IgD-negative memory B cell (primary cell): ENCODE results near the gene POLE. TPM values are rescaled to one million over a fixed set of nuclear protein-coding genes. Genes with fewer than 3 reads are reported as not detected.

Source experiments
- H3K27ac Mint-ChIP-seq, 3 donors: one replicate each; pipeline ENCODE4 v1.8.0; 2020 to 2022; ENCODE audit warnings: mild to moderate bottlenecking in 3 of 3, mixed read lengths in 3 of 3, moderate library complexity in 1 of 3
- H3K27me3 Mint-ChIP-seq: one replicate; pipeline ENCODE4 v1.8.0; 2021; ENCODE audit warnings: mixed read lengths
- H3K36me3 Mint-ChIP-seq: one replicate; pipeline ENCODE4 v1.8.0; 2020; ENCODE audit warnings: mild to moderate bottlenecking, mixed read lengths
- H3K4me1 Mint-ChIP-seq, 3 donors: one replicate each; pipeline ENCODE4 v1.8.0; 2020 to 2022; ENCODE audit warnings: mixed read lengths in 3 of 3, mild to moderate bottlenecking in 1 of 3
- H3K4me3 Mint-ChIP-seq, 4 donors: one replicate each; pipeline ENCODE4 v1.8.0; 2020 to 2022; ENCODE audit warnings: mild to moderate bottlenecking in 4 of 4, mixed read lengths in 4 of 4, moderate library complexity in 3 of 4
- H3K9me3 Mint-ChIP-seq, 3 donors: one replicate each; pipeline ENCODE4 v1.8.0; 2020 to 2021; ENCODE audit warnings: mixed read lengths in 3 of 3, mild to moderate bottlenecking in 1 of 3
- polyA plus RNA-seq: library from polyadenylated mRNA; unstranded; fragments of 300-500 nt; fragmentation: Illumina TruSeq; gene quantifications from one replicate; pipeline ENCODE4 v1.2.3, GENCODE V29; 2021

Gene POLE
- polyA plus RNA-seq, 1 donor from 2014 or later = 3.4 TPM

DNA sequence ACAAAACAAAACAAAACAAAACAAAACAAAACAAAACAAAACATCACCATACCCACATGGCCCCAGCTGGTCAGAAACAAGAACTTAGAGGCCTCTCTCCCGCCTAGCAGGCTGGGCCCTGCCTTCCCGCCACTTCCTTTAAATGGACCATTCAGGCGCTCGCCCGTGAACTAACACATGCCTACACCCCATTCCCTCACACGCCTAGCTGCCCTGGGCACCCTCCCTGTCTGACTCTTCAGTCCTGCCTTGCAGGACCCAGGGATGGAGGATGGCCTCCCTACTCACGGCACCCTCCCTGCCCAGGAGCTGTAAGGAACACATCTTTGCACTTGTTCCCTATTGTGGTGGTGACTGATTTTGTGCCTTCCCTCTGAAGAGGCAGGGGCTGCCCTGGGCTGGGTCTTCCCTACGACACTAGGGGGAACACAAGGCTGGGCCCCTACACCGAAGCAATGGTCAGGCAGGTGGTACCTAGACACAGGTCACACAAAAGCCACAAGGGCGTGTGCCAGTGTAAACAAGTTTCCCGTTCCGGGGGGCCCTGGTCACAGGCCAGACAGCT is 47.1 kb downstream of the POLE start:
- Mint-ChIP-seq H3K27ac (no peak overlapping the region), H3K4me1 (no peaks in the 10 kb centered on the region), H3K27me3 (no peaks in the 10 kb centered on the region), H3K9me3 (no peaks in the 10 kb centered on the region), H3K4me3 (peak overlapping the region in 1 of 4 donors; percentile 70), H3K36me3 (peaks cover 8% of the 10 kb centered on the region)

DNA sequence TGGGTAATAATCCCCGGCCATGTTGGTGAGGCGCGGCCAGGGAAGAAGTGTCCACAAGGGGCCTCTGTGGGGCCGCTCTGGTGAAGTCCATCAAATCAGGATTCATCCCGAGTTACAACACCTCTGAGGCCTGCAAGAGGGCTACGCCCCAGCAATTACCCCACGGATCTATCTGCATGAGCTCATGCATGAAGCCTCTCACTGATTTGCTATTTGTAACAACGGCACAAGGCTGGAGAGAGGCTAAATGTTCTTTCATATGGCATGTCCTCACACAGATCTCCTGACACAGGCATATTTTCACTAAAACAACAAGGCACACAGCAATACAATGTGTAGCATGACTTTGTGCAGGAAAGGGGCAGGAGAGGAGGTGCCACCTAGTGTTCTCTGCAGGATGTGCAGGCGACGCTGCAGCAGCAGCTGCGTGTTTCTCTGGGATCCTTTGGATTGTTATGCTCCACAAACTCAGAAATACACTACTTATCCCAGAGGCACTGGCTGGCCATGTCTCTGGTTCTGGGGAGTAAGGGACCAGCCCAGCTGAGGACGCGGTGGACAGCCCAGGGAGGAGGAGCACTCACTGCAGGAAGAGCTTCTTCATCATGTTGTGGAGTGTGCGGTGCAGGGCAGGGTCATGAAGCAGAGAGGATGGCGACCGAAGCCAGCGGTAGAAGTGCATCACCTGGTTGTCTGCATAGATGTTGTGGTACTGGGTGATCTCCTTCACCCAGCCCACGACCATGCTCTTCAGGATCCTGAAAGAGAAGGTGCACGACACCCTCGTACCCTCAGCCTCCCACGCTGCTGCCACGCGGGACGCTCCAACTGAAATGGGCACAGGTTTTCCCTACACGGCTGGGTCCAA is 48.4 kb downstream of the POLE start:
- Mint-ChIP-seq H3K27ac (no peak overlapping the region), H3K4me3 (no peak overlapping the region), H3K36me3 (peaks cover 8% of the 10 kb centered on the region), H3K9me3 (no peaks in the 10 kb centered on the region), H3K4me1 (no peaks in the 10 kb centered on the region), H3K27me3 (no peaks in the 10 kb centered on the region)

DNA sequence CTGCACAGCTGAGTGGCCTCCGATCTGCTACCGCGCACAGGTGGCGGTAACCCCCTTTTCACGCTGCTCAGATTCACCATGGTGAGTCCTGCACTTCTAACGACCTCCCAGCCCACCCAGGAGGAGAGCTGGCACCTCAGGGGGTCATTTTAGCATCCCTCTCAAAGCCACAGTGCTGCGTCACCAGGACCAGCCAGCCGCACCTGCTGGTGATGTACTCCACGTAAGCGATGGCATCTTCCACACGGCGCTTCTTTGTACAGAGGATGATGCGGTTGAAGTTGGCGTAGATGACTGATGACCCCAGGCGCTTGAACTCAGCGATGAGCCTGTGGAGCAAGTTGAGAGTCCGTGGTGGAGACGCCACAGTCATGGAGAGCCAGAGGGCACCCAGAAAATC is 49.3 kb downstream of the POLE start:
- Mint-ChIP-seq H3K4me3 (no peak overlapping the region), H3K27ac (no peak overlapping the region), H3K9me3 (no peaks in the 10 kb centered on the region), H3K4me1 (peaks cover 0 to 2% (median 0%) of the 10 kb centered on the region in 3 donors), H3K36me3 (peaks cover 8% of the 10 kb centered on the region), H3K27me3 (no peaks in the 10 kb centered on the region)

DNA sequence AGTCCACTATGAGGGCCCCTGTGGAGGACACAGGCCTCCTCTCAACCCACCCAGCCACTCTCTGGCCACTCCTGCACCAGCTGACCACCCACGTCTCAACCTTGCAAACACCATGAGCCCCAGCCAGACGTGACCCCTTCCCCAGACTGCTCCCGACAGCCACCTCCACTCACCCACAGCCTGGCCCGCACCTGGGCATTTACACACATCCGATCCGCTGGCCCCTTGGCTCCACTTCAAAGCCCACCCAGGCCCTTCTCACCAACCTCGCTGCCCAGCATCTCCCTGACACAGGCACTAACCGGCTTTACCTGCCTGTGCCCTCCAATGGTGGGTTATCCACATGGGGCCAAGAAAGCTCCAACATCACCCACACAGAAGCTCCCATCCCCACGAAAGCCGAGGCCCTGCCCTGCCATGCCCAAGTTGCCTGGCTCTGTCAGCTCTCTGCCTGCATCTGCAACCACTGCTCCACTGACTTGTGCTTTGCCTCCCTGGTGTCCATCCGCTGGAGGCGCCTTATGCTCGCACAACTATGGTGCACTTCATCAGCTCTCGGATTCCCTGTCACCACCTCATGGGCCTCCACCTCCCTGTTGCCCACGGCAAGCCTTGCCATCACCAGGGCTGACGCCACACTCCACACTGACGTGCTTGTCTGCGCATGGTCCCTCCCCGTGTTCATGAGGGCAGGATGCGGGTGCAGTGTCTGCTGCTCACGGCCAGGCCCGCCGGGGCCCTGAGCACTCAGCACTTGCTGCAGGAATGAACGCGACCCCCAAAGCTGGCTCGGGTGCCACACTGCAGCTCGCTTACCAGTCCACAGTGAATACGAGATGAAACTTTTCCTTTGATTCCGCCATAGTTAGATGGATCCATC is 51.8 kb downstream of the POLE start:
- no peaks in the 10 kb centered on the region for H3K27me3 Mint-ChIP-seq
- H3K4me1 Mint-ChIP-seq = peaks cover 0 to 2% (median 0%) of the 10 kb centered on the region in 3 donors
- H3K9me3 Mint-ChIP-seq = no peaks in the 10 kb centered on the region
- H3K27ac Mint-ChIP-seq = no peak overlapping the region
- H3K36me3 Mint-ChIP-seq = peaks cover 8% of the 10 kb centered on the region
- no peak overlapping the region for H3K4me3 Mint-ChIP-seq

DNA sequence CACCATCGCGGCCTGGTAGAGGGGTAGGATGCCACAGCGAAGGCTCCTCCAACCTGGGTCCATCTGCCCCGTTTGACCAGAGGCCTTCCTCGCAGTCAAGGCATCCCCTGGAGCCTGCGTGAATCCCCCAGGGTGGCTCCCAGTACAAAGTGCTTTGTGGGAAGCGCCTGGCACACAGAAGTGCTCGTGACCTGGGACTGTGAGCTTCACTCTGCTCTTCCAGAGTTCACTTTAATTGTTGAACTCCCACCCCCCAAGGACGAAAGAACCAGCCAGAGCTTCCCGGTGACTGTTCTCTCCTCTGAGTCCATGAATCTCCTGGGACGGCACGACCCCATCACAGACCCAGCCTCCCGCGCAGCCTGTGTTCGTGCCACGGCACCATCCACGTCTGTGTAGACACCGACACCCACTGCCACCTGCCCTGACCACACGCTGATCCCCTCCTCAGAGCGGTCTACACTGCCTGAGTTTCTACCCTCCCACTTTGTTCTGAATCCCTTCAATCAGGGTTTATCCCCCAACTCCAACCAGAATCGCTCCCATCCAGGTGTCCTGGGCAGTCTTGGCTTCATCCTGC is 52.6 kb downstream of the POLE start:
- Mint-ChIP-seq H3K27ac (no peak overlapping the region), H3K4me1 (peaks cover 0 to 2% (median 0%) of the 10 kb centered on the region in 3 donors), H3K27me3 (no peaks in the 10 kb centered on the region), H3K36me3 (peaks cover 10% of the 10 kb centered on the region), H3K9me3 (no peaks in the 10 kb centered on the region), H3K4me3 (no peak overlapping the region)

DNA sequence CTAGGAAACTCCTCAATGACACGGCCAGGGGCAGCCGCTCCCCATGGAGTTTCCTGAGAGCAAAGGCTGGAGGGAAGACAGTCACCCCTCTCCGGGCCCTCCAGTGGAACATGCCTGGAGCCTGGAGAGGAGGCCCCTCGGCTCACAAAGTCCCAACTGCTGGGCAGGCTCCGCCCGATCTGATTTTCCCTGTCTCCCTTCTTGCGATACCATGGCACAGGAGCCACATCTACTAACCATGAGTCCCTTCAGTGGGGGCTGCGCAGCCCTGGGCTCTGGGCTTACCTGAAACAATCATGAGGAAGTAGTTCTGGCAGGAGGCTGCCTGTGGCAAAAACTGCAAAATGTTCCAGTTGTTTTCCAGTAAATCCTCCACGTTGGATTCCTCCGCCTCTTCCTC is 53.2 kb downstream of the POLE start:
- H3K27ac Mint-ChIP-seq = no peak overlapping the region
- H3K4me3 Mint-ChIP-seq = no peak overlapping the region
- peaks cover 8% of the 10 kb centered on the region for H3K36me3 Mint-ChIP-seq
- no peaks in the 10 kb centered on the region for H3K27me3 Mint-ChIP-seq
- no peaks in the 10 kb centered on the region for H3K9me3 Mint-ChIP-seq
- H3K4me1 Mint-ChIP-seq = peaks cover 0 to 2% (median 0%) of the 10 kb centered on the region in 3 donors

DNA sequence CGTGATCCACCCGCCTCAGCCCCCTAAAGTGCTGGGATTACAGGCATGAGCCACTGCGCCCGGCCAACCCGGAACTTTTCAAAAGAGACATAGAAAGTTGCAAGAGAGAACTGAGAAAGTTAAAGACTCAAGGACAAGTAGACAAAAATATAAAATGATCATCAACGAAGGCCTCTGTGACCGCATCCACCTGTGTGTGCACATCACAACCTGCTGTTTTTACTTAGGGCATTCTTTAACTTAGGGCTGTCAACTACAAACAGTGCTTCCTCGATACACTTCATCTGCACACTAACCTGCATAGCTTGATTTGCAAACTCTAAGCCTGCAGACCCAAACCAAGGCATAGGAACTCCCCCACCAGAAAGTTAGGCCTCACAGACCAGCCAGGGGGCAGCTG is 53.7 kb downstream of the POLE start:
- peaks cover 0 to 2% (median 0%) of the 10 kb centered on the region in 3 donors for H3K4me1 Mint-ChIP-seq
- H3K36me3 Mint-ChIP-seq = peaks cover 9% of the 10 kb centered on the region
- H3K27ac Mint-ChIP-seq = peak overlapping the region in 2 of 3 donors; percentile 67 to 74
- H3K27me3 Mint-ChIP-seq = no peaks in the 10 kb centered on the region
- peak overlapping the region in 1 of 4 donors; percentile 41 for H3K4me3 Mint-ChIP-seq
- H3K9me3 Mint-ChIP-seq = no peaks in the 10 kb centered on the region

DNA sequence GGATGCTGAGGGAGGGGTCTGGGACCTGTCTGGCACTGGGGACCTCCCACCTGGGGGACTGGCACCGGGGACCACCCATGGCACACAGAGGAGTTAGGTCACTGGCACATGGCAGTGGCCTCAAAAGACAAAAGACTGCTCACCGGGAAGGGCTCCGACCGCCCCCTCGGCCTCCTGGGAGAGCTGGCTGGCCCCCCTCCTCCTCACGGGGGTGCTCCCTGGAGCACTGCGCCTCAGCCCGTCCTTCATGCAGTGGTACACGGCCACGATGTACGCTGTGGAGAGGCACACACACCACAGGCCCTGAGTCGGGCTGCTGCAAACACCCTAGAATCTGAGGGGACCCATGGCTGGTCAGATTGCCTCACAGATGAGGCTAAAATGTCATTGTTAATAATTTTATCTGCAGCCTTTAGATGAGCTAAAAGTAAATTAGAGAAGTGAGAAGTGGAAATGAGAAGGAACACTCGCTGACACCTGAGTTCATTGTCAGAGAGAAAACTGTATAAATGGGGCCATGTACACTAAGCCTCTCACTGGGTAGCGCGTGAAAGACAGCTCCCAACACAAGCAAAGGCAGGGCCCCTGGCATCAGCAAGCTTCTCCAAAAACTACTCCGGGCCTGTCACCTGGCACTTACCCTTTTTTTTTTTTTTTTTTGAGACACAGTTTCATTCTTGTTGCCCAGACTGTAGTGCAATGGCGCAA is 54.5 kb downstream of the POLE start:
- Mint-ChIP-seq H3K27ac (peak overlapping the region in 2 of 3 donors; percentile 50 to 74), H3K36me3 (peaks cover 9% of the 10 kb centered on the region), H3K9me3 (no peaks in the 10 kb centered on the region), H3K27me3 (no peaks in the 10 kb centered on the region), H3K4me1 (peaks cover 0 to 2% (median 0%) of the 10 kb centered on the region in 3 donors), H3K4me3 (no peak overlapping the region)

DNA sequence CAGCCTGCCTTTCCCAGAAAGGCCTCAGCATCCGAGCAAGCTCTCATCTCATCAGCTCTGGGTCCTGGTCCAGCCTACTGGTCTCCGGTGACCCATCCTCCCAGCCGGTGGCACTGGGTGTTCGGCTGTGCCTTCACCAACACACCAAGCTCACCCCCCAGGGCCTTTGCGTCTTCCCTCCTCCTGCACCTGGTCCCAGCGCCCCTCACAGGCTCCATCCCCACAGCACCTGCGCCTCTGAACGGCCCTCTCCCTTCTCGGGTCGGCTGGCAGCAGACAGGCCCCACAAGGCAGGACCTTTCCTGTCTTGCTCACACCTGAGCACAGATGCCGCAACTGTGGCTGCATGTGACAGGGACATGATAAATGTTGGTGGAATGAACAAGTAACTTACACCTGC is 55.5 kb downstream of the POLE start:
- no peaks in the 10 kb centered on the region for H3K9me3 Mint-ChIP-seq
- H3K27me3 Mint-ChIP-seq = no peaks in the 10 kb centered on the region
- H3K36me3 Mint-ChIP-seq = peaks cover 9% of the 10 kb centered on the region
- H3K4me1 Mint-ChIP-seq = peaks cover 0 to 2% (median 0%) of the 10 kb centered on the region in 3 donors
- no peak overlapping the region for H3K27ac Mint-ChIP-seq
- no peak overlapping the region for H3K4me3 Mint-ChIP-seq

DNA sequence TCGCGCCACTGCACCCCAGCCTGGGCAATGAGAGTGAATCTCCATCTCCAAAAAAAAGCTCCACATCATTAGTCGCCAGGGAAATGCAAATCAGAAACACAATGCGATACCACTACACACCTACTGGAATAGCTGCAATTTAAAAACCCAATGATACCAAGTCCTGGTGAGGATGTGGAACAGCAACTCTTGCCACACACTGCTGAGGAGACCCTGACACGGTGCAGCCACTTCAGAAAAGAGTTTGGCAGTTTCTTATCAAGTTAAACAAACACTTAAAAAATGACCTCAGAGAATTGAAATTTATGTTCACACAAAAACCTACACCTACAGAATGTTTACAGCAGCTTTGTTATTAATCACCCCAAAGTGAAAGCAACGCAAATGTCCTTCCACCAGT is 56.5 kb downstream of the POLE start:
- Mint-ChIP-seq H3K4me3 (no peak overlapping the region), H3K27ac (no peak overlapping the region), H3K9me3 (no peaks in the 10 kb centered on the region), H3K27me3 (no peaks in the 10 kb centered on the region), H3K4me1 (peaks cover 0 to 2% (median 0%) of the 10 kb centered on the region in 3 donors), H3K36me3 (peaks cover 9% of the 10 kb centered on the region)

DNA sequence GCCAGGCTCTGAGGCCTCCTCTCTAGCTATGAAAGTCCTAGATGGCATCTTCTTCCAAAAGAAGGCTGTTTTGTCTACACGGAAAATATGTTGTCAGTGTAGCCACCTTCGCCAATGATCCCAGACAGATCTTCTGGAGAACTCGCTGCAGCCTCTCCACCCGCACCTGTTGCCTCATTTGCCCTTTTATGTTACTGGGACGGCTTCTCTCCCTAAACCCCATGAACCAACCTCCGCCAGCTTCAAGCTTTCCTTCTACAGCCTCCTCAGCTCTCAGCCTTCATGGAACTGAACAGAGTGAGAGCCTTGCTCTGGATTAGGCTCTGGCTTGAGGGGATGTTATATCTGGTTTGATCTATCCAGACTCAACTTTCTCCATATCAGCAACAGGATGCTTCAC is 57.8 kb downstream of the POLE start:
- no peaks in the 10 kb centered on the region for H3K27me3 Mint-ChIP-seq
- H3K27ac Mint-ChIP-seq = peak overlapping the region in 1 of 3 donors; percentile 27
- peaks cover 5% of the 10 kb centered on the region for H3K36me3 Mint-ChIP-seq
- no peaks in the 10 kb centered on the region for H3K9me3 Mint-ChIP-seq
- no peak overlapping the region for H3K4me3 Mint-ChIP-seq
- peaks cover 0 to 2% (median 0%) of the 10 kb centered on the region in 3 donors for H3K4me1 Mint-ChIP-seq

DNA sequence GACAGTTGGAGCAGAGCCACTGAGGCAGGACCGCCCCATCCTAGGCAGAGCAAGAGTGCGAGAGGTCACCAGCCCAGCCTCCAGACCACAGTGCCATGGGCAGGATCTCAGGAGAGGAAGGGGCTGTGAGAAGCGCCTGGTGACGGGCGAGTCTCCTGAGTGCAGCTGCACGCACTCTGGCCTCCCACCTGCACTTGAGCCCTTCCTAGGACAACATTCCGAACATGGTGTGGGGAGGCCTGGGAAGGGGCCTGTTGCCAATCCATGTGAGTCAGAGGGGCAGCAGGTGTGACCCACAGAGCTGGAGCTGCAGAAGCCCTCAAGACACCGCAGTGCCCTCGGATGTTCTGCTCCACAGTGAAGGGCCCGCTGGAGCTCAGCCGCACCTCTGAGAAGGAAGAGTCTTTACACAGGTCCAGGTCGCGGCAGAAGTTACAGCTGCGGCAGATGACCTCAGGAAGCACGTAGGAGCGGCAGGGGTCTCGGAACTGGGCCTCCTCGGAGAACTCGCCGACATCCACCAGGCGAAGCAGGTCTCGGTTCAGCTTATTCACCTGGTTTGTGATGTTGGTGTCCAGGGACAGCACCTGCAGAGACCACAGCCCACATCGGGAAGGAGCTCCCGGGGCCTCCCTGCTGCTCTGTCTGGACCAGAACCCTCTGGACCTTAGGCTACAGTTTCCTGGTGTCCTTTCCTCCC is 61.3 kb downstream of the POLE start:
- H3K36me3 Mint-ChIP-seq = peaks cover 3% of the 10 kb centered on the region
- H3K27ac Mint-ChIP-seq = no peak overlapping the region
- peaks cover 2% of the 10 kb centered on the region for H3K27me3 Mint-ChIP-seq
- no peaks in the 10 kb centered on the region for H3K4me1 Mint-ChIP-seq
- H3K4me3 Mint-ChIP-seq = no peak overlapping the region
- no peaks in the 10 kb centered on the region for H3K9me3 Mint-ChIP-seq

DNA sequence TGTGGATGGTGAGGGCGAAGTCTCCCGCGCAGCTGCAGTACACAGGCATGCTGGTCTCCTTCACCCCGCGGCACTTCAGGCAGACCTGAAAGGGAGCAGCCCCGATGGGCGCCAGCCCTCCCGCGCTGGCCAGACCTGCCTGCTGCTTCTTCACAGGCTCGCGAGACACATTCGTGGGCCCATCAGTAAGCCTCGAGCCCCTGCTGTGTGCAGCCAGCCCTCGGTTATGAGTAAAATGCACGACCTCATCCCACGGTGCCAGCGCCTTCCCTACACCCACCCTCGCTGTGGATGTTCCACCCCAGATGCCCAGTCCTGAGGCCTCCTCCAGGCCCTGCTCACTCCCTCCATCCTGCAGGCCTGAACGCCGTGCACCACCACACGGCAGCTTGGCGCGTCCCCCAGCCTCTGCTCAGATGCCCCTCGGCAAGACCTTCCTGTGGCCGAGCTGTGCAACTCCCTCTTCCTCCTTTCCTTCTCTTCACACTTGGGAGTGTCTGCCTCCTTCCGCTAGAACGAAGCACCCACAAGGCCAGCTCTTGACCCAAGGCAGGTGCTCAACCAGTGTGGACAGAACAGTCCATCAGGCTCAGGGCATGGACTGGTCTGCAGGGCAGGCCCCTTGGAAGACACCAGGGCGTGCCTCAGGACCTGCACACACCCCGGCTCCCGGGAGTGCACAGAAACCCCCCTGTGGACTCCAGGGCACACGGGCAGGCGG is 62.1 kb downstream of the POLE start:
- peaks cover 5% of the 10 kb centered on the region for H3K27me3 Mint-ChIP-seq
- H3K27ac Mint-ChIP-seq = no peak overlapping the region
- H3K9me3 Mint-ChIP-seq = no peaks in the 10 kb centered on the region
- no peak overlapping the region for H3K4me3 Mint-ChIP-seq
- no peaks in the 10 kb centered on the region for H3K4me1 Mint-ChIP-seq
- H3K36me3 Mint-ChIP-seq = peaks cover 2% of the 10 kb centered on the region
